GM12878 (cell line): ENCODE data around the gene HINFP. TPM values are rescaled to one million over a fixed set of nuclear protein-coding genes. Genes with fewer than 3 reads are reported as not detected.

Experiments used
- ATAC-seq: fragments of 200-7000 bp; cut with Tn5 transposase; 3 replicates; pipeline ENCODE4 v1.9.1; 2020; ENCODE audit warnings: mild to moderate bottlenecking, moderate library complexity
- BruUV-seq: library from RNA; stranded (reverse); fragments of 400-500 nt; replicated peaks from 2 replicates; lab custom pipeline; 2021; lab: Mats Ljungman, UMichigan
- CTCF ChIA-PET: fragments of 300-600 bp; sonication (Branson Sonifier 250); formaldehyde crosslinking; extraction: SDS; loops from one replicate; lab custom pipeline; 2021; ENCODE audit warnings: inconsistent platforms; lab: Yijun Ruan, JAX
- POLR2A ChIA-PET: fragments of 350-600 bp; formaldehyde crosslinking; extraction: SDS; loops from one replicate; lab custom pipeline; 2021; ENCODE audit warnings: inconsistent platforms; lab: Charles Lee
- RAD21 ChIA-PET: fragments of 300-600 bp; sonication (Branson Sonifier 250); formaldehyde crosslinking; loops from one replicate; lab custom pipeline; 2023; ENCODE audit warnings: antibody characterized with exemption; ENCODE audit not compliant: unreplicated experiment; lab: Charles Lee
- SMC1A ChIA-PET: fragments of 300-600 bp; sonication (Branson Sonifier 250); formaldehyde crosslinking; loops from one replicate; lab custom pipeline; 2023; ENCODE audit not compliant: unreplicated experiment, uncharacterized antibody; lab: Charles Lee
- DNase-seq: peaks from one replicate; pipeline ENCODE4 v3.0.0-alpha.2; 2011; ENCODE audit warnings: low read depth, low spot score
- FAIRE-seq: peaks from 3 replicates; lab custom pipeline; 2011; peaks lifted over from hg19 to GRCh38; lab: Jason Lieb, UNC
- H2AFZ ChIP-seq: 2 replicates; pipeline ENCODE4 v1.6.0; 2011; ENCODE audit warnings: low read depth, low read length, control low read depth; ENCODE audit not compliant: control insufficient read depth
- H3K27ac ChIP-seq: 2 replicates; pipeline ENCODE4 v1.5.1; 2011; ENCODE audit warnings: control low read depth; ENCODE audit not compliant: control insufficient read depth, insufficient read depth
- H3K27me3 ChIP-seq, 2 experiments: replicated peaks in 1 of 2; 2 replicates each; pipeline versions ENCODE4 v1.6.0 to v1.6.1; 2011; ENCODE audit warnings: low read length in 1 of 2; ENCODE audit not compliant: control insufficient read depth in 2 of 2, insufficient read depth in 2 of 2
- H3K36me3 ChIP-seq, 2 experiments: 2 replicates each; pipeline ENCODE4 v1.5.1; 2011; ENCODE audit warnings: low read length in 1 of 2; ENCODE audit not compliant: control insufficient read depth in 2 of 2, insufficient read depth in 2 of 2
- H3K4me1 ChIP-seq: 2 replicates; pipeline ENCODE4 v1.6.1; 2011; ENCODE audit warnings: mild to moderate bottlenecking, low read length, moderate library complexity, mixed read lengths; ENCODE audit not compliant: control insufficient read depth, insufficient read depth
- H3K4me2 ChIP-seq: 2 replicates; pipeline ENCODE4 v1.6.0; 2011; ENCODE audit warnings: control low read depth; ENCODE audit not compliant: control insufficient read depth, insufficient read depth
- H3K4me3 ChIP-seq: fragments of 200-600 bp; sonication (generic); 2 replicates; pipeline ENCODE4 v1.5.1; 2016
- H3K79me2 ChIP-seq: 2 replicates; pipeline ENCODE4 v1.6.0; 2011; ENCODE audit warnings: low read length; ENCODE audit not compliant: control insufficient read depth, insufficient read depth
- H3K9ac ChIP-seq: 2 replicates; pipeline ENCODE4 v1.8.0; 2011; ENCODE audit warnings: low read length, control low read depth, mixed read lengths; ENCODE audit not compliant: control insufficient read depth, insufficient read depth
- H3K9me3 ChIP-seq: replicated peaks from 3 replicates; pipeline ENCODE4 v1.5.1; 2011; ENCODE audit warnings: mild to moderate bottlenecking, low read length; ENCODE audit not compliant: control insufficient read depth, insufficient read depth
- H4K20me1 ChIP-seq: 2 replicates; pipeline ENCODE4 v1.6.0; 2011; ENCODE audit not compliant: control insufficient read depth, insufficient read depth
- JUNB ChIP-seq: IDR thresholded peaks from 2 replicates; pipeline ENCODE4 v1.6.1; 2016; ENCODE audit warnings: antibody characterized with exemption, mild to moderate bottlenecking
- POLR2A ChIP-seq: IDR thresholded peaks from 2 replicates; pipeline ENCODE4 v1.6.1; 2011; ENCODE audit warnings: low read depth, mild to moderate bottlenecking, low read length
- ZNF687 ChIP-seq: fragments of 450-650 bp; IDR thresholded peaks from 2 replicates; pipeline ENCODE4 v1.6.1; 2017; ENCODE audit warnings: mild to moderate bottlenecking, moderate library complexity
- WGBS: methylation state at CpG from one replicate; pipeline ENCODE4 v1.1.6; 2016; ENCODE audit warnings: low lambda C conversion rate; ENCODE audit not compliant: insufficient replicate concordance, insufficient coverage; ENCODE audit errors: missing lambda C conversion rate; 5-methylcytosine and 5-hydroxymethylcytosine counted together
- in situ Hi-C: fragments of 300-500 bp; cut with MboI; formaldehyde crosslinking; loops from 9 replicates; pipeline ENCODE4 v1.14.3; 2018; ENCODE audit warnings: mixed read lengths
- intact Hi-C: fragments of 100-400 bp; cut with micrococcal nuclease; formaldehyde crosslinking; loops from one replicate; pipeline ENCODE4 v1.14.2; 2022; ENCODE audit not compliant: unreplicated experiment
- polyA plus RNA-seq, 11 experiments: library from polyadenylated mRNA; depleted of rRNA in 4 of 11; unstranded in 6 of 11; stranded (reverse) in 5 of 11; fragments of >200 nt; fragmentation: Nextera tagmentation in 4 of 11; fragmentation: Illumina TruSeq in 1 of 11; extraction: Ambion mirVana in 4 of 11; extraction: Trizol in 1 of 11; gene quantifications; 1 replicate in 1 of 11; 2 replicates in 10 of 11; pipeline versions ENCODE4 v1.2.1 to v1.2.3, GENCODE V29; 2011 to 2016; ENCODE audit warnings: inconsistent platforms in 2 of 11, missing spikeins in 2 of 11, low read depth in 1 of 11
- total RNA-seq, 4 experiments: library from RNA; depleted of rRNA in 3 of 4; stranded (reverse); fragments of >200 nt in 3 of 4; fragmentation: Illumina TruSeq in 1 of 4; extraction: Trizol in 1 of 4; gene quantifications; 2 replicates each; pipeline versions ENCODE4 v1.2.1 to v1.2.3, GENCODE V29; 2013 to 2021

The HINFP gene
- total and polyA plus RNA-seq, 10 of the 15 experiments (the other 5 are each of a cell fraction or from before 2014, with no cell fraction given) = 13.1 to 26.3 (median 18.6) TPM

GRCh38 chr11:119078675-119079420 lies 42.5 kb upstream of the HINFP start:
- RAD21 ChIA-PET = no interaction called here
- no peak for FAIRE-seq
- 94% methylated on average over 19 of the region's 19 CpGs for WGBS
- Histone ChIP-seq H3K36me3 (peaks cover 17 to 19% of the 10 kb centered on the region in 2 experiments), H3K9me3 (no peaks in the 10 kb centered on the region), H2AFZ (no peak overlapping the region), H3K79me2 (no peaks in the 10 kb centered on the region), H3K9ac (no peak overlapping the region), H3K27ac (no peak overlapping the region), H3K4me2 (no peak overlapping the region), H3K27me3 (no peaks in the 10 kb centered on the region), H3K4me1 (no peaks in the 10 kb centered on the region), H3K4me3 (no peak overlapping the region), H4K20me1 (no peaks in the 10 kb centered on the region)
- no TSS peak for BruUV-seq
- intact Hi-C loops (no loop called here), in situ Hi-C loops (no loop called here)
- POLR2A ChIA-PET = interaction anchor here (0.9 kb wide), 1 partner anchor 11 kb away, joined by 3 read pairs; the partner anchor contains the start of gene VPS11
- ATAC-seq = no peak
- TF ChIP-seq ZNF687 (no peak), POLR2A (peak; percentile 32; the same call in 1 of the 2 replicates), JUNB (no peak)
- CTCF ChIA-PET = interaction anchor here (1.0 kb wide), 1 partner anchor 118 kb away, joined by 3 read pairs; no protein-coding TSS in a partner anchor
- SMC1A ChIA-PET = no interaction called here
- no peak for DNase-seq
